Measurements from ENCODE around the gene KRT76. TPM values are rescaled to one million over a fixed set of nuclear protein-coding genes. Genes with fewer than 3 reads are reported as not detected.

KRT76 gene
- total and polyA plus RNA-seq, 2 donors from 2014 or later: not detected

GRCh38 chr12:52823761-52824450 is 46.8 kb upstream of the KRT76 start:
- no peak overlapping the region for H3K4me3 ChIP-seq (ENCODE audit: low read length in 3 of 3)
- TF ChIP-seq CTCF (IDR thresholded peaks at IDR 0.05; ENCODE audit: borderline replicate concordance, extremely low read depth, insufficient read depth): no peak
- no peak for FAIRE-seq
- H3K27ac ChIP-seq (ENCODE audit: low read depth in 2 of 2, low read length in 2 of 2): no peak overlapping the region
- no peaks in the 10 kb centered on the region for H3K9me3 ChIP-seq (ENCODE audit: control insufficient read depth in 2 of 3, insufficient read depth in 1 of 3, low read length in 3 of 3)
- H3K9ac ChIP-seq (ENCODE audit: low read length in 3 of 3): no peak overlapping the region
- H3K27me3 ChIP-seq (ENCODE audit: control insufficient read depth, insufficient read depth, low read length): no peaks in the 10 kb centered on the region
- H3K4me1 ChIP-seq (ENCODE audit: control insufficient read depth in 2 of 3, insufficient read depth in 2 of 3, low read depth in 1 of 3, low read length in 3 of 3): no peaks in the 10 kb centered on the region
- no peak for DNase-seq
- H3K36me3 ChIP-seq (ENCODE audit: control insufficient read depth in 2 of 3, insufficient read depth in 3 of 3, low read length in 3 of 3): no peaks in the 10 kb centered on the region
- intact Hi-C loops (cut with DNase I): no loop called here

GRCh38 chr12:52822771-52823510 is 45.8 kb upstream of the KRT76 start:
- Histone ChIP-seq H3K9ac (ENCODE audit: low read length in 3 of 3) (no peak overlapping the region), H3K27me3 (ENCODE audit: control insufficient read depth, insufficient read depth, low read length) (no peaks in the 10 kb centered on the region), H3K4me1 (ENCODE audit: control insufficient read depth in 2 of 3, insufficient read depth in 2 of 3, low read depth in 1 of 3, low read length in 3 of 3) (no peaks in the 10 kb centered on the region), H3K9me3 (ENCODE audit: control insufficient read depth in 2 of 3, insufficient read depth in 1 of 3, low read length in 3 of 3) (no peaks in the 10 kb centered on the region), H3K4me3 (ENCODE audit: low read length in 3 of 3) (no peak overlapping the region), H3K27ac (ENCODE audit: low read depth in 2 of 2, low read length in 2 of 2) (no peak overlapping the region), H3K36me3 (ENCODE audit: control insufficient read depth in 2 of 3, insufficient read depth in 3 of 3, low read length in 3 of 3) (no peaks in the 10 kb centered on the region)
- TF ChIP-seq CTCF (IDR thresholded peaks at IDR 0.05; ENCODE audit: borderline replicate concordance, extremely low read depth, insufficient read depth): no peak
- no peak for FAIRE-seq
- DNase-seq: no peak
- intact Hi-C loops (cut with DNase I): no loop called here

- Histone ChIP-seq H3K9me3 (ENCODE audit: control insufficient read depth in 2 of 3, insufficient read depth in 1 of 3, low read length in 3 of 3) (no peaks in the 10 kb centered on the region), H3K9ac (ENCODE audit: low read length in 3 of 3) (no peak overlapping the region), H3K36me3 (ENCODE audit: control insufficient read depth in 2 of 3, insufficient read depth in 3 of 3, low read length in 3 of 3) (no peaks in the 10 kb centered on the region), H3K27me3 (ENCODE audit: control insufficient read depth, insufficient read depth, low read length) (no peaks in the 10 kb centered on the region), H3K4me1 (ENCODE audit: control insufficient read depth in 2 of 3, insufficient read depth in 2 of 3, low read depth in 1 of 3, low read length in 3 of 3) (no peaks in the 10 kb centered on the region), H3K27ac (ENCODE audit: low read depth in 2 of 2, low read length in 2 of 2) (no peak overlapping the region), H3K4me3 (ENCODE audit: low read length in 3 of 3) (no peak overlapping the region)
- intact Hi-C loops (cut with DNase I): no loop called here
- FAIRE-seq (no peak), DNase-seq (no peak)
- TF ChIP-seq CTCF (IDR thresholded peaks at IDR 0.05; ENCODE audit: borderline replicate concordance, extremely low read depth, insufficient read depth): no peak
These were observed 44.9 kb upstream of the KRT76 start for GRCh38 chr12:52821826-52822660.

Data from kidney (tissue), 14 donors.